DMS153 (cell line): ENCODE measurements around the gene ZFP57.

Source experiments
- DNase-seq: peaks from one replicate; lab custom pipeline; 2025; lab: John Stamatoyannopoulos, UW

The ZFP57 gene

GRCh38 chr6:29625337-29625930, 55.5 kb downstream of the ZFP57 start:
- no peak for DNase-seq

- DNase-seq, result no peak
Measured at GRCh38 chr6:29624520-29624961, 56.4 kb downstream of the ZFP57 start.
